G401 (cell line): ENCODE measurements around the gene ZNF524. TPM values are rescaled to one million over a fixed set of nuclear protein-coding genes. Genes with fewer than 3 reads are reported as not detected.

Source experiments
- DNase-seq: peaks from one replicate; pipeline ENCODE4 v3.0.0-alpha.2; 2015; ENCODE audit warnings: low spot score
- in situ Hi-C: cut with HindIII; loops from 2 replicates; pipeline ENCODE4 v1.10.0; 2016; ENCODE audit warnings: low sequenced_read_pairs, mixed read lengths
- total RNA-seq: library from RNA; depleted of rRNA; stranded (reverse); fragments of >200 nt; shearing (Covaris generic); gene quantifications from 2 replicates; pipeline ENCODE4 v1.2.3, GENCODE V29; 2014

The ZNF524 gene
- total RNA-seq, 1 experiment from 2014 or later: 8.4 TPM

DNA sequence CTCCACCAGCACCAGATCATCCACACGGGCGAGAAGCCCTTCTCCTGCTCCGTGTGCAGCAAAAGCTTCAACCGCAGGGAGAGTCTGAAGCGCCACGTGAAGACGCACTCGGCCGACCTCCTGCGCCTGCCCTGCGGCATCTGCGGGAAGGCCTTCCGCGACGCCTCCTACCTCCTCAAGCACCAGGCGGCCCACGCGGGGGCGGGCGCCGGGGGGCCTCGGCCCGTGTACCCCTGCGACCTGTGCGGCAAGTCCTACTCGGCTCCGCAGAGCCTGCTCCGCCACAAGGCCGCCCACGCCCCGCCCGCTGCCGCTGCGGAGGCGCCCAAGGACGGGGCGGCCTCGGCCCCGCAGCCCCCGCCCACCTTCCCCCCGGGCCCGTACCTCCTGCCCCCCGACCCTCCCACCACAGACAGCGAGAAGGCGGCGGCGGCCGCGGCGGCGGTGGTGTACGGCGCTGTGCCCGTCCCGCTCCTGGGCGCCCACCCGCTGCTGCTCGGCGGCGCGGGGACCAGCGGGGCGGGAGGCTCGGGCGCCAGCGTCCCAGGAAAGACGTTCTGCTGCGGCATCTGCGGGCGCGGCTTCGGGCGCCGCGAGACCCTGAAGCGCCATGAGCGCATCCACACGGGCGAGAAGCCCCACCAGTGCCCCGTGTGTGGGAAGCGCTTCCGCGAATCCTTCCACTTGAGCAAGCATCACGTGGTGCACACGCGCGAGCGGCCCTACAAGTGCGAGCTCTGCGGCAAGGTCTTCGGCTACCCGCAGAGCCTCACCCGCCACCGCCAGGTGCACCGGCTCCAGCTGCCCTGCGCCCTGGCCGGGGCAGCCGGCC, 14.8 kb downstream of the ZNF524 start:
- DNase-seq: no peak
- in situ Hi-C loops: no loop called here

DNA sequence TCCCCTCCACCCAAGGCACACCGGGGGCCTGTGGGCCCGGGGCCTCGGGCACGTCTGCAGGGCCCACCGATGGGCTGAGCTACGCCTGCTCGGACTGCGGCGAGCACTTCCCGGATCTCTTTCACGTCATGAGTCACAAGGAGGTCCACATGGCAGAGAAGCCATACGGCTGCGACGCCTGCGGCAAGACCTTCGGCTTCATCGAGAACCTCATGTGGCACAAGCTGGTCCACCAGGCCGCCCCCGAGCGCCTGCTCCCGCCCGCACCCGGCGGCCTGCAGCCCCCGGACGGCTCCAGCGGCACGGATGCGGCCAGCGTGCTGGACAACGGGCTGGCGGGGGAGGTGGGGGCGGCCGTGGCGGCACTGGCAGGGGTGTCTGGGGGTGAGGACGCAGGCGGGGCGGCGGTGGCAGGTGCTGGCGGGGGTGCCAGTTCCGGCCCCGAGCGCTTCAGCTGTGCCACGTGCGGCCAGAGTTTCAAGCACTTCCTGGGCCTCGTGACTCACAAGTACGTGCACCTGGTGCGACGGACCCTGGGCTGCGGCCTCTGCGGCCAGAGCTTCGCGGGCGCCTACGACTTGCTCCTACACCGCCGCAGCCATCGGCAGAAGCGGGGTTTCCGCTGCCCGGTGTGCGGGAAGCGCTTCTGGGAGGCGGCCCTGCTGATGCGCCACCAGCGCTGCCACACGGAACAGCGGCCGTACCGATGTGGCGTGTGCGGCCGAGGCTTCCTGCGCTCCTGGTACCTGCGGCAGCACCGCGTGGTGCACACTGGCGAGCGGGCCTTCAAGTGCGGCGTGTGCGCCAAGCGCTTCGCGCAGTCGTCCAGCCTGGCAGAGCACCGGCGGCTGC, 15.7 kb downstream of the ZNF524 start:
- in situ Hi-C loops: no loop called here
- no peak for DNase-seq

DNA sequence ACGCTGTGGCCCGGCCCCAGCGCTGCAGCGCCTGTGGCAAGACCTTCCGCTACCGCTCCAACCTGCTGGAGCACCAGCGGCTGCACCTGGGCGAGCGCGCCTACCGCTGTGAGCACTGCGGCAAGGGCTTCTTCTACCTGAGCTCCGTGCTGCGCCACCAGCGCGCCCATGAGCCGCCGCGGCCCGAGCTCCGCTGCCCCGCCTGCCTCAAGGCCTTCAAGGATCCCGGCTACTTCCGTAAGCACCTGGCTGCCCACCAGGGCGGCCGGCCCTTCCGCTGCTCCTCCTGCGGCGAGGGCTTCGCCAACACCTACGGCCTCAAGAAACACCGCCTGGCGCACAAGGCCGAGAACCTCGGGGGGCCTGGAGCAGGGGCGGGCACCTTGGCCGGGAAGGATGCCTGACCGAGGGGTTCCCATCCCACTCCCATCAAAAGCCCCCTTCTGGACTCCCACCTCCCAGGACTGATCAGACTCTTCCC, 16.3 kb downstream of the ZNF524 start:
- in situ Hi-C loops: no loop called here
- DNase-seq: no peak

DNA sequence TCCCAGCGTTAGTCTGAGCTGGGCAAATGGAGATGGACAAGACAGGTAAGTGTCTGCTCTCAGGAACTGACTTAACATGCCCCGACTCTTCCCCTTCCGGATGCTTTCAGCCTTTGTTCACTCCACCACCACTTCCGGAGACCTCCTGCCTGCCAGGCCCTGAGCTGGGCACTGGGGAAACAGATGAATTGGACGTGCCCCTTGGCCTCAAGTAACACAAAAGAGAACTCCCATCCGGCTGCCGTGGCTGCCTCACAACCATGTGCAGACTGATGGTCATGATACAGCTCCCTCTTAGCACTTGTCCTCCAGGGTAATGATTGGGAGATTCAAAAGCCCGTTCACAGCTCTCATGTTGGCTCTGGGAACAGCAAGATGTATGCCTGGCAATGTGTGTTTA, 17.3 kb downstream of the ZNF524 start:
- DNase-seq: no peak
- in situ Hi-C loops: no loop called here

DNA sequence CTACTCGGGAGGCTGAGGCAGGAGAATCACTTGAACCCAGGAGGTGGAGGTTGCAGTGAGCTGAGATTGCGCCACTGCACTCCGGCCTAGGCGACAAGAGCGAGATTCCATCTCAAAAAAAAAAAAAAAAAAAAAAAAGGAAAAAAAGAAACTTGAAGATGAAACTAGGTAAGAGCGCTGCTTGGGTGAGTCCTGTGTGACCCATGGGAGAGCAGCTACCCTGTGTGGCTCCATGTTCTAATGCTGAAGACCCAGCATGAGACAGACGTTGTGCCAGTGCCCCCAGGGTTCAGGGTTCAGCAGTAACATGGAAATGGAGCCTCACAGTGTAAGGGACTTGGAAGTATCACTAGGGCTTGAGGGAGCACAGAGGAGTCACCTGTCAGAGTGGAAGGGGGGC, 18.3 kb downstream of the ZNF524 start:
- in situ Hi-C loops: no loop called here
- DNase-seq: no peak

DNA sequence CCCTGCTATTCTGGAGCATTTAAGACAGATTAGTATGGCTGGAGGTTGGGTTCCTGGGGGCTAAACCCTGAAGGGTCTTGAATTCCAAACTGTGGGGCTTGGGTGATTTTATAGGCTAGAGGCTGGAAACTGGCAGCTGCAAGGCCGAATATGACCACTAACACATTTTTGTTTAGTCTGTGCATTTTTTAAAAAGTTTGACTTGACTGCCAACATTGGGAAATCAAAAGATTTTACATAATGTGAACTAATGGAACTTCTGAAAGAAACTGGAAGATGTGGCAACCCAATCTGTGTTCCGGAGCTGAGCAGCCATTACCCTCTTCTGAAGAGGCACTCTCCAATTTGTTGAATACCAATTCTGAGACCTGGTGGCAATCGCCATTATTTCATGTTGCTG, 19.2 kb downstream of the ZNF524 start:
- in situ Hi-C loops: no loop called here
- no peak for DNase-seq

DNA sequence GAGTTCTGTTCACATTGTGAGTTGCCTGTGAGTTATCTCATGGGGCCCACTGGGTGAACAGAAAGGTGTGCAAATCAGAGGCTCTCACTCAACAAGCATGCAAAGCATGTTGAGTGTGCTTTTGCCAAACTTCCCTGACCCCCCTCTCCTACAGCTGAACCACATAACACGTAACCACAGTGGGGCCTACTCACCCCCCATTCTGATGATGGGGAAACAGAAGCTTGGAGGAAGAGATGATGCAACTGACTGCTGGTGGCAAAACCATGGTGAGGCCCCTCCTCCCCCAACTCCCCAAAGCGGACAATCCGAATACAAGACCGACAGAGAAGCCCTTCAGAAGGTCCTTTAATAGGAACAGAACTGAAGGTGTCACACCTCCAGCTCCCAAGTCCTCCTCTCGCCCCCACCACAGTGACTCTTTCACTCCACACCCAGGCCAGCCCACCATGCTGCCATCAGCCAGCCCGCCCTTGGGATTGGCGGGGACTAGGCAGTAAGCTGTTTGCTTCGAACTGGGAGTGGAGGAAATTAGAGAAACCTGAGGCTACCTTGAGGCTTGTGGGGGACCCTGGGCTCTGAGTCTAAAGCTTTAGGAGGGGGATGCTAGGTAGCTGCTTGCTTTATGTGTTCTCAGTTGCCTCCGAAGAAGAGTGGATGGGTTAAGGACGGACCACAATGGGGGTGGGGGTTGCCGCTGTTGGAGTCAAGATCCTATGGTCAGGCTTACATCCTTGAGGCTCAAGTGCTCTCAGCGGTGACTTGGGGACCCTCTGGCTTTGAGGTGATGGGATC, 20.5 kb downstream of the ZNF524 start:
- in situ Hi-C loops: loop anchor here (5.0 kb wide), 1 partner anchor 108 kb away; no protein-coding TSS in a partner anchor
- DNase-seq: no peak

DNA sequence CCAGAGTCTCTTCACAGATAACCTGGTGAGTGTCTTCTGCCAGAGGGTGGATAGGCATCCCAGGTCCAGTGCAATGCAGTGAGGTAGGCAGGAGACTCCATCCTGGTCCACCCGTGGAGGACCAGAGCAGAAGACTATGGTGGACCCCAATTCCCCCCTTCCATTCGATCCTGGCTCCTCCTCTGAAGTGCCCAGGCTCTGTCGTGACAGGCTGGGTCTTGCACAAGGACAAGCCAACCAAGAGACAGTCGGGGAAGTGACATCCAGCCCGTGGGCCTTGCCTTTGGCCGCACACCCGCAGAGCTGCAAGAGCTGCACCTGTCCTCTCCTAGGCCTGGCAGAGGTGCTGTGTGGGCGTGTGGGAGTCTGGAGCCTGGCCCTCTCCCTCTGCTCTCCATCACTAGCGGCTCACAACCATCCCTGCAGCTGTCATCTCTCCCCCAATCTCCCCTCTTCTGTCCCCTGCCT, 21.2 kb downstream of the ZNF524 start:
- in situ Hi-C loops: loop anchor here (5.0 kb wide), 1 partner anchor 109 kb away; no protein-coding TSS in a partner anchor
- DNase-seq: no peak

DNA sequence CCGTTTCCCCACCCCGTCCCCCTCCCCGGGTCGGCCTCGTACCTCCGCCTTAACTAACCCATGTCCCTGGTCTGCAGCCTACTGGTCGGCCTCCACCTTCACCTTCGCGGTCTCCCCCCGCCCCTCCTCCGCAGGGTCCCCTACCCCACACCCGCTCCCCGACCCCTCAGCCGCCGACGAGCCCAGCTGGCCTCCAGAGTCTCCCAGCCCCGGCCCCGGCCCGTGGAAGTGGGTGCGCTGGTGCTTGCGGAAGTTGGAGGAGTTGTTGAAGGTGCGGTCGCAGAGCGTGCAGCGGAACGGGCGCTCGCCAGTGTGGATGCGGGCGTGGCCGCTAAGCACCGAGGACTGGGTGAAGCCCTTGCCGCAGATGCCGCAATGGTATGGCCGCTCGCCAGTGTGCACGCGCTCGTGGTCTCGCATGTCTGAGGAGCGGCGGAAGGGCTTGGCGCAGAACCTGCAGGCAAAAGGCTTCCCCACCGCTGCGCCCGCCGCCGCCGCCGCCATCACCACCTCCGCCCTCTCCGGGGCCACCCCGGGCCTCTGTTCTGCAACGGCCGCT, 21.7 kb downstream of the ZNF524 start:
- in situ Hi-C loops: loop anchor here (5.0 kb wide), 1 partner anchor 109 kb away; no protein-coding TSS in a partner anchor
- DNase-seq: no peak

DNA sequence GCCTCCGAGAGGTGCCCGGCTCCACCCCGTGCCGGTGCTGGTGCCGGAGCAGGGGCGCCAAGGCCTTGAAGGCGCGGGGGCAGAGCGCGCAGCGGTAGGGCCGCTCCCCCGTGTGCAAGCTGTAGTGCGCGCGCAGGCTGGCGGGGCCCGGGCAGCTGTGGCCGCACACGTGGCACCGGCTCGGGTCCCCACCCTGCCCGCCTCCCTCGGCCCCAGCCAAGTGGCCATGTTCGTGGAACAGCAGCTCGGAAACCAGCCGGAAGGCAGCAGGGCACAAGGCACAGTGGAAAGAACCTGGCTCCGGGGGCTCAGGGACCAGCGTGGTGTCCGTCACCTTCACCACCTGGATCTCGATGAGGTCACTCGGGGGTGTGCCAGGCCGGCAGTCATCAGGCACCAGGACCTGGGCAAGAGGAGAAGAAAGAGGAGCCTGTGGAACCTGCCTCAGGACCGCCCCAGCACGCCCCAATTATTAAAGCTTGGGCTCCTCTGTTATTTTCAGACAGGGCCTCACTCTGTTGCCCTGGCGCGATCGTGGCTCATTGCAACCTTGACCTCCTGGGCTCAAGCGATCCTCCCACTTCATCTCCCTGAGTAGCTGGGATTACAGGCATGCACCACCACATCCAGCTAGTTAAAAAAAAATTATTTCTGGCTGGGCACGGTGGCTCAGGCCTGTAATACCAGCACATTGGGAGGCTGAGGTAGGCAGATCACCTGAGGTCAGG, 22.3 kb downstream of the ZNF524 start:
- in situ Hi-C loops: loop anchor here (5.0 kb wide), 1 partner anchor 110 kb away; no protein-coding TSS in a partner anchor
- DNase-seq: peak; percentile 39

DNA sequence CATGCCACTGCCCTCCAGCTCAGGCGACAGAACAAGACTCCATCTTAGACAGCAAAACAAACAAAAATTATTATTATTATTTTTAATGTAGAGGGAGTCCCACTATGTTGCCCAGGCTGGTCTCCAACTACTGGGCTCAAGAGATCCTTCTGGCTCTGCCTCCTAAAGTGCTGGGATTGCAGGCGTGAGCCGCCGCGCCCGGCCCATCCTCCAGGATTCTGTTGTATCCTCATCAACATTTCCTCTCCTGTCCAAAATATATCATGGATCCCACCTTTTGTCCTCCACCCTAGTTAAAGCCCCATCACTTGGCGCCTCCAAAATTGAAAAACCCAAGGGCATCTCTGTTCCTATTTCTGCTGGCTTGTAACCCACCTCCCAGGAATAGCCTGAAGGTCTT, 23.0 kb downstream of the ZNF524 start:
- no peak for DNase-seq
- in situ Hi-C loops: loop anchor here (5.0 kb wide), 1 partner anchor 111 kb away; no protein-coding TSS in a partner anchor

DNA sequence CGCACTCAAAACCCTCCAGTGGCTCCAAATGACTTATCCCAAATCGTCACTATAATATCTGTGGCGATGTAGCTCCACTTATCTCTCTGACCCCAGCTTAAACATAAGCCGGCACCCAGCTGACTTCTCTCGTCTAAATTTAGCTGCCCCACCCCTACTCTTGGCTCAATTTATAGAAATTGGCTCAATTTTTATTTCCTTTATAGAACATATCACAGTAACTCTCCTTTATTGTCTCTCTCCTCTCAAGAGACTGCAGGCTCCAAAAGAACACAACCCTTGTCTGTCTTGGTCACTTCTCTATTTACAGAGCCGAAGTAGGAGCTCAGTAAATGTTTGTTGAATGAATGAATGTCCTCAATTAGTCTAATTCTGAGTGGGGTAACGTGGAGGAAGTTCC, 23.5 kb downstream of the ZNF524 start:
- DNase-seq: no peak
- in situ Hi-C loops: loop anchor here (5.0 kb wide), 1 partner anchor 111 kb away; no protein-coding TSS in a partner anchor

DNA sequence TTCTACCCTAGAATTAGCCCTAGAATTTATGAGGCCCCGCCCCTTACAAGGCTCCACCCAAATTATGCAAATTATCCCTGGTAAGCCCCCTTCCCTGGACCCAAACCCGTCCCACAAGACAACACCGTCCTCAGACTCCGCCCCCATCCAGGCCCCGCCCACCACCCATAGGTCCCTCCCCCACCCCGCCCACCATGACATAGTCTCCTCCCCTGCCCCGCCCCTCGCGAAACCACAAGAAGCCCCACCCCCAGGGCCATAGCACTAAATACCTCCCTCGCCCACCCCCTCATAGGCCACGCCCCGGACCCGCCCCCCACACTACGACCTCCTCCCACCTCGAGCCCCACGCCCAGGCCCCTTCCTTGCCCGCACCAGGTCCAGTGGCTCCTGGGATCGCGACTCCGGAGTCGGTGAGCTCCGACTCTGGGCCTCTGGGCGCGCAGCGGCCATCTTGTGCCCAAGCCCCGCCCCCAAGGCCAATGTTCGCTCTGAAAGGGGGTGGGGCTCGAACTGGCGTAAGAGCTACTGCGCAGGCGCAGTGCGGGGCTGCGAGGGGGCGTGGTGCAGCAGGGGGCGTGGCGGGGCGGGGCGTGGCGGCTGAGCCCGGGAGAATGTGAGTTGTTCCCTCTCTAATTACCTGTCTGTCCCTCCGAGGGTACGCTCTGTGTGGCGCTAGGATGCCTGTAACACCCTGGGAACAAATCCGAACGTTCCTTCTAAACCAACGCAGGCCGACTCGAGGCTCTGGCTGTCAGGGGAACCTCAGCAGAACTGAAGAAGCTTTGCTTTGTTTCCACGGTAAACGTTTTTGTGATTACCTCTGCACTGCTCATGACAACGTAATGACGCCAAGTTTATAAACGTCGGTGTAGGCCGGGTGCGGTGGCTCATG, 24.3 kb downstream of the ZNF524 start, which contains the start of gene ZNF784:
ZNF784 (minus strand) TSS at position 458 of the 895 bp plus-strand sequence; CDS start at position 453, 5 bp downstream.
- in situ Hi-C loops: loop anchor here (5.0 kb wide), 1 partner anchor 112 kb away; no protein-coding TSS in a partner anchor
- DNase-seq: peak; percentile 94

DNA sequence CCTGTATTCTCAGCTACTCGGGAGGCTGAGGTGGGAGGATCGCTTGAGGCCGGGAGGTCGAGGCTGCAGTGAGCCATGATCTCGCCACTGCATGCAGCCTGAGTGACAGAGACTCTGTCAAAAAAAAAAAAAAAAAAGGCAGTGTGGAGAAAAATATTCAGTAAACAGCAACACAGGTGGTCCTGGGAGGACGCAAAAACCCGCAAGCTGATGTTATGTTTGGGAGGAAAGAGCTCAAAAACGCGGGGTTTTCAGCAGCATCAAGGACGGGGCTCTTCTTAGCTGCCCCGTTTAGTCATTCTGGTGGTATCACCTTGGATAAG, 24.9 kb downstream of the ZNF524 start:
- DNase-seq: no peak
- in situ Hi-C loops: no loop called here

DNA sequence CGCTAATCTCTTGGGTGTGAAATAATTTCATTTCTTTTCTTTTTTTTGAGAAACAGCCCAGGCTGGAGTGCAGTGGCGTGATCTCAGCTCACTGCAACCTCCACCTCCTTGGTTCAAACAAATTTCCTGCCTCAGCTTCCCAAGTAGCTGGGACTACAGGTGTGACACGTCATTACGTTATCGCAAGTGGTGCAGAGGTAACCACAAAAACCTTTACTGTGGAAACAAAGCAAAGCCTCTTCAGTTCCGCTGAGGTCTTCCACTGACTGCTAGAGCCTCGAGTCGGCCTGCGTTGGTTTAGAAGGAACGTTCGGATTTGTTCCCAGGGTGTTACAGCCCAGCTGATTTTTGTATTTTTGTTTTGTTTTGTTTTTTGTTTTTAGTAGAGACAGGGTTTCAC, 26.3 kb downstream of the ZNF524 start:
- in situ Hi-C loops: no loop called here
- DNase-seq: no peak

DNA sequence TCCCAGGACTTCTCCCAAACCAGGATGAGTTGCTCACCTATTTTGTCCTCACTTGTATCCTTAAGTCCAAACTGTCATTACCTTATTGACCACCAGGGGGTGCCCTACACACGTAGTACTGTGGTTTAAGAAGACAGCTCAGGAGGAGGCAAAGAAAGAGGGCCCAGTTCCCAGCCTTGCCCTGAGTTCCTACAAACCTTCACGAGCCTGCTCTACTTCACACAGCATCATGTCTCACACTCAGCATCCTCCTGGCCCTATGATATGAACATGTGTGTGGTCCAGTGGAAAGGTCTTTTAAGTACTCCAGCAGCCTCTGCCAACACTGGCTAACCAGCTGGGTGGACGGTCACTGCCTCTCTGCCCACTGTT, 32.4 kb downstream of the ZNF524 start:
- DNase-seq: peak; percentile 95
- in situ Hi-C loops: no loop called here

DNA sequence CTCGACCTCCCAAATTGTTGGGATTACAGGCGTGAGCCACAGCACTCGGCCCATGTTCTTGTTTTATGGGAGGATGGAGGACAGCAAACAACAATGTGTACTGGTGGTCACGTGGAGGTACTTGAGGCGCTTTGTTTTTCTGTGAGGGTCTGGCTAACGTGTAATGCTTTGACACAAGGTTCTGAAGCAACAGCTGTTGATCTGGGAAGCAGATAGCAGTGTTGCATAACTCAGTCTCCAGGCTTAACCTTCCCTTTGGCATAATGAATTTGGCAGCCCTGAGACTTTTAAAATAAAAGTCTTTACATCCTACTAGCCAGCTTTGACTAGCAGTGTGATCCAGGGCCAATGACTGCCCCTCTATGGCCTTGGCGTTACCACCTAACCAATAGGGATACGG, 33.8 kb downstream of the ZNF524 start:
- in situ Hi-C loops: no loop called here
- no peak for DNase-seq
